HEK293T (cell line): Measurements from ENCODE around the gene NFRKB.

ENCODE experiments used
- ARNT ChIP-seq: fragments of 450-650 bp; IDR thresholded peaks from 2 replicates; pipeline ENCODE4 v1.6.1; 2017; ENCODE audit warnings: mild to moderate bottlenecking
- BHLHE40 ChIP-seq: fragments of 450-650 bp; IDR thresholded peaks from 2 replicates; pipeline ENCODE4 v1.6.1; 2016; ENCODE audit warnings: mild to moderate bottlenecking, moderate library complexity, borderline replicate concordance
- CTBP1 ChIP-seq: fragments of 450-650 bp; IDR thresholded peaks from 2 replicates; pipeline ENCODE4 v1.6.1; 2016; ENCODE audit warnings: borderline replicate concordance
- FOXK2 ChIP-seq: fragments of 450-650 bp; IDR thresholded peaks from 2 replicates; pipeline ENCODE4 v1.6.1; 2016; ENCODE audit warnings: mild to moderate bottlenecking
- SP1 ChIP-seq: fragments of 450-650 bp; IDR thresholded peaks from 2 replicates; pipeline ENCODE4 v1.6.1; 2017

DNA sequence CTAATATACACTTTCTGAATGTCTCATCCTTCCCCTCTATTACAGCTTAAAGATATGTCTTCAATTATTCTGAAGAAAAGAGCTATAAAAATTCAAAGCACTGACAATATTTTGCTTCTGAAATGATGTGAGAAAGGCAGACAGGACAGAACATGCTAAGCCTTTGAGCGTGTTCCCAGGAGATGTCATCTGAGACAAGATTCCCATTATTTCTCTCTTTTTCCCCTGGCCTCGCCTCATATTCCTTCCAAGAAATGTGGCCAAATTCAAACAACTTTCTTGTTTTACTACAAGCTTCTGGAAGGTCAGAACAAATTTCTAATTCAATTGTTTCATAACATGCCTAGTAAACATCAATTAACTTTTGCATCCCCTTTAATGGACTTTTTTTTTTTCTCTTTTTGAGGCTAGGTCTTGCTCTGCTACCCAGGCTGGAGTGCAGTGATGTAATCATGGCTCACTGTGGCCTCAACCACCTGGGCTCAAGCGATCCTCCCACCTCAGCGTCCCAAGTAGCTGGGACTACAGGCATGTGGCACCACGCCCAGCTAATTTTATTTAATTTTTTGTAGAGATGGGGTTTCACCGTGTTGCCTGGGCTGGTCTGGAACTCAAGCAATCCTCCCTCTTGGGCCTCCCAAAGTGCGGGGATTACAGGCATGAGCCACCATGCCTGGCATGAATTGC lies 37.1 kb upstream of the NFRKB start:
- TF ChIP-seq CTBP1: no peak
- no peak for TF ChIP-seq BHLHE40
- TF ChIP-seq FOXK2: no peak
- TF ChIP-seq SP1: no peak
- TF ChIP-seq ARNT: no peak
